ENCODE measurements around the gene LZTS2. TPM values are rescaled to one million over a fixed set of nuclear protein-coding genes. Genes with fewer than 3 reads are reported as not detected.

Gene LZTS2
- total RNA-seq, 1 experiment from 2014 or later: 58.3 TPM

GRCh38 chr10:101013365-101013825 is 13.8 kb downstream of the LZTS2 start:
- intact Hi-C loops (cut with micrococcal nuclease): loop anchor here (1.0 kb wide), 1 partner anchor 15 kb away; no protein-coding TSS in a partner anchor
- H3K27ac ChIP-seq (ENCODE audit: low read length): peak overlapping the region; percentile 29; the same call in 1 of the 2 replicates
- no peak overlapping the region for H3K9ac ChIP-seq (ENCODE audit: low read length)
- H3K36me3 ChIP-seq (ENCODE audit: low read depth, low read length): no peaks in the 10 kb centered on the region
- H3K79me2 ChIP-seq (ENCODE audit: low read length): no peaks in the 10 kb centered on the region
- ChIA-PET POLR2A (ENCODE audit: unreplicated experiment) (no interaction called here), CTCF (no interaction called here)
- no peak for TF ChIP-seq CTCF (conservative IDR thresholded peaks at IDR 0.05; ENCODE audit: low read depth, low read length)
- TF ChIP-seq EZH2 (IDR thresholded peaks at IDR 0.05; ENCODE audit: low read length, unreplicated experiment): no peak
- no peak for TF ChIP-seq EZH2phosphoT487 (IDR thresholded peaks at IDR 0.05; ENCODE audit: borderline replicate concordance, low read length)
- BruUV-seq (replicated peaks): no TSS peak
- H3K4me3 ChIP-seq (ENCODE audit: low read length): no peak overlapping the region
- H3K9me3 ChIP-seq (ENCODE audit: low read length): no peaks in the 10 kb centered on the region
- H2AFZ ChIP-seq (ENCODE audit: low read length): peak overlapping the region; percentile 38; the same call in 1 of the 2 replicates
- H3K4me1 ChIP-seq (ENCODE audit: insufficient read depth, low read length): peaks cover 29% of the 10 kb centered on the region
- H4K20me1 ChIP-seq (ENCODE audit: low read length): no peaks in the 10 kb centered on the region
- no peaks in the 10 kb centered on the region for H3K27me3 ChIP-seq (ENCODE audit: low read length)
- no peaks in the 10 kb centered on the region for H3K9me2 ChIP-seq (replicated peaks; ENCODE audit: low read length)
- H3K4me2 ChIP-seq (ENCODE audit: low read length): peak overlapping the region; percentile 33
- H3F3A ChIP-seq (ENCODE audit: low read length, unreplicated experiment): no peaks in the 10 kb centered on the region
- DNase-seq (no peak), ATAC-seq (no peak)

- peak; percentile 40 for ATAC-seq
- peak; percentile 78 for DNase-seq
- BruUV-seq (replicated peaks): no TSS peak
- Histone ChIP-seq H3K27me3 (ENCODE audit: low read length) (no peaks in the 10 kb centered on the region), H4K20me1 (ENCODE audit: low read length) (no peaks in the 10 kb centered on the region), H3K9me2 (replicated peaks; ENCODE audit: low read length) (no peaks in the 10 kb centered on the region), H2AFZ (ENCODE audit: low read length) (no peak overlapping the region), H3K36me3 (ENCODE audit: low read depth, low read length) (no peaks in the 10 kb centered on the region), H3K4me1 (ENCODE audit: insufficient read depth, low read length) (peaks cover 29% of the 10 kb centered on the region), H3K9ac (ENCODE audit: low read length) (no peak overlapping the region), H3K4me2 (ENCODE audit: low read length) (0 out of 2 replicates have a peak overlapping the region, but pooled peaks have one; percentile 16), H3F3A (ENCODE audit: low read length, unreplicated experiment) (no peaks in the 10 kb centered on the region), H3K79me2 (ENCODE audit: low read length) (no peaks in the 10 kb centered on the region), H3K4me3 (ENCODE audit: low read length) (no peak overlapping the region), H3K27ac (ENCODE audit: low read length) (no peak overlapping the region), H3K9me3 (ENCODE audit: low read length) (no peaks in the 10 kb centered on the region)
- no peak for TF ChIP-seq EZH2 (IDR thresholded peaks at IDR 0.05; ENCODE audit: low read length, unreplicated experiment)
- peak; percentile 81 for TF ChIP-seq CTCF (conservative IDR thresholded peaks at IDR 0.05; ENCODE audit: low read depth, low read length)
- intact Hi-C loops (cut with micrococcal nuclease): loop anchor here (1.0 kb wide), 1 partner anchor 20 kb away; no protein-coding TSS in a partner anchor
- ChIA-PET CTCF (interaction anchor here (1.0 to 1.8 kb wide), 3 partner anchors 10 to 36 kb away, joined by 5 to 15 read pairs (median 5); no protein-coding TSS in a partner anchor), POLR2A (ENCODE audit: unreplicated experiment) (interaction anchor here (1.2 kb wide), 1 partner anchor 17 kb away, joined by 13 read pairs; the partner anchor contains the start of genes PDZD7 and SFXN3)
Measured at GRCh38 chr10:101014230-101014884, 14.7 kb downstream of the LZTS2 start.

All from PC-3 (cell line).